ENCODE data around the gene TWNK.

The TWNK gene

GRCh38 chr10:101007099-101007711 is 19.9 kb downstream of the TWNK start:
- no peak for TF ChIP-seq GATA2 (IDR thresholded peaks at IDR 0.05; ENCODE audit: low read depth, low read length)
- TF ChIP-seq GATA3 (IDR thresholded peaks at IDR 0.05; ENCODE audit: low read depth, low read length), result no peak

- TF ChIP-seq GATA3 (IDR thresholded peaks at IDR 0.05; ENCODE audit: low read depth, low read length) (no peak), GATA2 (IDR thresholded peaks at IDR 0.05; ENCODE audit: low read depth, low read length) (no peak)
Observed at GRCh38 chr10:101007915-101008822, 20.8 kb downstream of the TWNK start.

GRCh38 chr10:101008823-101009423 is 21.6 kb downstream of the TWNK start:
- TF ChIP-seq GATA3 (IDR thresholded peaks at IDR 0.05; ENCODE audit: low read depth, low read length) (no peak), GATA2 (IDR thresholded peaks at IDR 0.05; ENCODE audit: low read depth, low read length) (no peak)

GRCh38 chr10:101010329-101010728 is 23.0 kb downstream of the TWNK start:
- TF ChIP-seq GATA3 (IDR thresholded peaks at IDR 0.05; ENCODE audit: low read depth, low read length) (no peak), GATA2 (IDR thresholded peaks at IDR 0.05; ENCODE audit: low read depth, low read length) (no peak)

- TF ChIP-seq GATA3 (IDR thresholded peaks at IDR 0.05; ENCODE audit: low read depth, low read length), result no peak
- no peak for TF ChIP-seq GATA2 (IDR thresholded peaks at IDR 0.05; ENCODE audit: low read depth, low read length)
Observed at GRCh38 chr10:101011517-101012423, 24.4 kb downstream of the TWNK start.

- TF ChIP-seq GATA2 (IDR thresholded peaks at IDR 0.05; ENCODE audit: low read depth, low read length) (no peak), GATA3 (IDR thresholded peaks at IDR 0.05; ENCODE audit: low read depth, low read length) (no peak)
Observed at GRCh38 chr10:101012525-101013364, 25.4 kb downstream of the TWNK start.

GRCh38 chr10:101013365-101013825 is 26.1 kb downstream of the TWNK start:
- no peak for TF ChIP-seq GATA2 (IDR thresholded peaks at IDR 0.05; ENCODE audit: low read depth, low read length)
- no peak for TF ChIP-seq GATA3 (IDR thresholded peaks at IDR 0.05; ENCODE audit: low read depth, low read length)

- TF ChIP-seq GATA2 (IDR thresholded peaks at IDR 0.05; ENCODE audit: low read depth, low read length), result no peak
- TF ChIP-seq GATA3 (IDR thresholded peaks at IDR 0.05; ENCODE audit: low read depth, low read length), result no peak
Observed at GRCh38 chr10:101014230-101014884, 27.0 kb downstream of the TWNK start.

- no peak for TF ChIP-seq GATA3 (IDR thresholded peaks at IDR 0.05; ENCODE audit: low read depth, low read length)
- no peak for TF ChIP-seq GATA2 (IDR thresholded peaks at IDR 0.05; ENCODE audit: low read depth, low read length)
Observed at GRCh38 chr10:101014966-101015581, 27.7 kb downstream of the TWNK start.

- no peak for TF ChIP-seq GATA3 (IDR thresholded peaks at IDR 0.05; ENCODE audit: low read depth, low read length)
- no peak for TF ChIP-seq GATA2 (IDR thresholded peaks at IDR 0.05; ENCODE audit: low read depth, low read length)
Observed at GRCh38 chr10:101015582-101015973, 28.2 kb downstream of the TWNK start.

GRCh38 chr10:101016814-101017213 is 29.5 kb downstream of the TWNK start:
- no peak for TF ChIP-seq GATA3 (IDR thresholded peaks at IDR 0.05; ENCODE audit: low read depth, low read length)
- no peak for TF ChIP-seq GATA2 (IDR thresholded peaks at IDR 0.05; ENCODE audit: low read depth, low read length)

GRCh38 chr10:101018118-101018599 is 30.8 kb downstream of the TWNK start:
- no peak for TF ChIP-seq GATA3 (IDR thresholded peaks at IDR 0.05; ENCODE audit: low read depth, low read length)
- no peak for TF ChIP-seq GATA2 (IDR thresholded peaks at IDR 0.05; ENCODE audit: low read depth, low read length)
